Naive thymus-derived CD4-positive, alpha-beta T cell (primary cell): Measurements from ENCODE around the gene NDUFS2. TPM values are rescaled to one million over a fixed set of nuclear protein-coding genes. Genes with fewer than 3 reads are reported as not detected.
A peak's percentile ranks its signal among the peaks of the same experiment; 100 is the strongest.

Experiments used
- ATAC-seq: fragments of 150-1000 bp; cut with Tn5 transposase; 2 replicates; pipeline ENCODE4 v1.10.0; 2021; ENCODE audit warnings: mild to moderate bottlenecking, moderate library complexity
- CTCF ChIA-PET: fragments of 350-600 bp; sonication (Branson Sonifier 250); formaldehyde crosslinking; loops from one replicate; lab custom pipeline; 2021; ENCODE audit warnings: antibody characterized with exemption; lab: Charles Lee
- POLR2A ChIA-PET: fragments of 350-600 bp; sonication (Branson Sonifier 250); formaldehyde crosslinking; loops from one replicate; lab custom pipeline; 2021; ENCODE audit warnings: antibody characterized with exemption, inconsistent platforms; lab: Charles Lee
- DNase-seq, 9 donors: peaks; one replicate each; pipeline versions ENCODE4 v3.0.0 to v3.0.0-alpha.2; 2020 to 2022; ENCODE audit warnings: mixed read lengths in 1 of 9
- H3K27ac ChIP-seq: one replicate; pipeline ENCODE4 v1.7.0; 2013; ENCODE audit warnings: mild to moderate bottlenecking, low read depth, low read length, moderate library complexity
- H3K27me3 ChIP-seq, 2 donors: one replicate each; pipeline ENCODE4 v1.7.0; 2013; ENCODE audit warnings: low read length in 2 of 2, mild to moderate bottlenecking in 2 of 2, moderate library complexity in 2 of 2; ENCODE audit not compliant: control insufficient read depth in 2 of 2, insufficient read depth in 2 of 2
- H3K36me3 ChIP-seq, 3 experiments: 1 replicate in 2 of 3; 2 replicates in 1 of 3; pipeline ENCODE4 v1.7.0; 2013; ENCODE audit warnings: low read length in 3 of 3, mild to moderate bottlenecking in 3 of 3, moderate library complexity in 1 of 3; ENCODE audit not compliant: insufficient read depth in 3 of 3, control insufficient read depth in 2 of 3
- H3K4me1 ChIP-seq, 2 donors: one replicate each; pipeline ENCODE4 v1.7.0; 2013; ENCODE audit warnings: low read length in 2 of 2, mild to moderate bottlenecking in 2 of 2, moderate library complexity in 1 of 2; ENCODE audit not compliant: control insufficient read depth in 2 of 2, insufficient read depth in 2 of 2
- H3K4me3 ChIP-seq: 2 replicates; pipeline ENCODE4 v1.7.0; 2013; ENCODE audit warnings: mild to moderate bottlenecking, low read length
- H3K9me3 ChIP-seq, 3 experiments: 1 replicate in 2 of 3; 2 replicates in 1 of 3; pipeline ENCODE4 v1.7.0; 2013; ENCODE audit warnings: low read length in 3 of 3; ENCODE audit not compliant: control insufficient read depth in 2 of 3
- H3K27ac Mint-ChIP-seq, 9 donors: one replicate each; pipeline ENCODE4 v1.8.0; 2020 to 2022; ENCODE audit warnings: mixed read lengths in 9 of 9, mild to moderate bottlenecking in 8 of 9, moderate library complexity in 5 of 9, inconsistent platforms in 2 of 9
- H3K27me3 Mint-ChIP-seq, 5 donors: one replicate each; pipeline ENCODE4 v1.8.0; 2021 to 2022; ENCODE audit warnings: mixed read lengths in 5 of 5, mild to moderate bottlenecking in 1 of 5
- H3K36me3 Mint-ChIP-seq, 5 donors: one replicate each; pipeline ENCODE4 v1.8.0; 2020 to 2022; ENCODE audit warnings: mixed read lengths in 5 of 5, mild to moderate bottlenecking in 3 of 5, inconsistent platforms in 1 of 5
- H3K4me1 Mint-ChIP-seq, 7 donors: one replicate each; pipeline ENCODE4 v1.8.0; 2020 to 2022; ENCODE audit warnings: mixed read lengths in 7 of 7, mild to moderate bottlenecking in 3 of 7, inconsistent platforms in 1 of 7
- H3K4me3 Mint-ChIP-seq, 10 donors: one replicate each; pipeline ENCODE4 v1.8.0; 2020 to 2022; ENCODE audit warnings: mild to moderate bottlenecking in 10 of 10, mixed read lengths in 10 of 10, moderate library complexity in 6 of 10, inconsistent platforms in 2 of 10
- H3K9me3 Mint-ChIP-seq, 11 donors: one replicate each; pipeline ENCODE4 v1.8.0; 2020 to 2022; ENCODE audit warnings: mixed read lengths in 11 of 11, mild to moderate bottlenecking in 4 of 11, inconsistent platforms in 1 of 11, moderate library complexity in 1 of 11
- intact Hi-C, 2 donors: fragments of 100-400 bp; cut with micrococcal nuclease; formaldehyde crosslinking; loops; one replicate each; pipeline ENCODE4 v1.15.1; 2023
- polyA plus RNA-seq, 2 donors: library from polyadenylated mRNA; unstranded; fragments of 300-500 nt; fragmentation: Illumina TruSeq; gene quantifications; one replicate each; pipeline ENCODE4 v1.2.3, GENCODE V29; 2021
- total RNA-seq, 6 experiments: library from RNA in 5 of 6; stranded (reverse) in 5 of 6; gene quantifications; 1 replicate in 5 of 6; 2 replicates in 1 of 6; pipeline ENCODE4 v1.2.3 and lab custom pipeline; 2021 to 2026

Gene NDUFS2
- total and polyA plus RNA-seq, 7 experiments from 2014 or later: 64.1 to 131 (median 94.6) TPM

- ChIA-PET POLR2A (interaction anchor here (1.4 to 29.1 kb wide), 7 partner anchors 15 to 36 kb away, joined by 3 to 508 read pairs (median 11); partner anchors contain the start of genes ADAMTS4, APOA2, FCER1G and NDUFS2), CTCF (interaction anchor here (0.6 to 1.4 kb wide), 3 partner anchors 17 to 38 kb away, joined by 3 to 4 read pairs (median 3); partner anchors contain the start of gene TOMM40L)
- H3K9me3 Mint-ChIP-seq: peaks cover 0 to 2% (median 0%) of the 10 kb centered on the region in 11 donors
- Histone ChIP-seq H3K27ac (peak overlapping the region; percentile 65), H3K4me1 (peaks cover 58 to 64% of the 10 kb centered on the region in 2 donors), H3K9me3 (no peaks in the 10 kb centered on the region), H3K36me3 (no peaks in the 10 kb centered on the region), H3K27me3 (no peaks in the 10 kb centered on the region), H3K4me3 (no peak overlapping the region)
- ATAC-seq (no peak), DNase-seq (no peak)
- peaks cover 0 to 10% (median 0%) of the 10 kb centered on the region in 5 donors for H3K36me3 Mint-ChIP-seq
- intact Hi-C loops: no loop called here
- H3K4me1 Mint-ChIP-seq: peaks cover 55 to 80% (median 68%) of the 10 kb centered on the region in 7 donors
- peak overlapping the region; percentile 18 to 89 (median 47) for H3K4me3 Mint-ChIP-seq
- no peaks in the 10 kb centered on the region for H3K27me3 Mint-ChIP-seq
- H3K27ac Mint-ChIP-seq: peak overlapping the region; percentile 92 to 99 (median 97)
These were observed 14.9 kb upstream of the NDUFS2 start for GRCh38 chr1:161187311-161187710.

- intact Hi-C loops: no loop called here
- ChIA-PET POLR2A (interaction anchor here (0.6 to 29.1 kb wide), 9 partner anchors 8 to 549 kb away, joined by 3 to 508 read pairs (median 4); partner anchors contain the start of genes ADAMTS4, APOA2, B4GALT3 and FCER1G), CTCF (interaction anchor here (0.6 to 1.3 kb wide), 3 partner anchors 16 to 102 kb away, joined by 3 to 4 read pairs (median 3); partner anchors contain the start of gene PPOX)
- Histone ChIP-seq H3K4me3 (no peak overlapping the region), H3K4me1 (peaks cover 58 to 60% of the 10 kb centered on the region in 2 donors), H3K27ac (no peak overlapping the region), H3K36me3 (no peaks in the 10 kb centered on the region), H3K27me3 (no peaks in the 10 kb centered on the region), H3K9me3 (no peaks in the 10 kb centered on the region)
- peaks cover 57 to 79% (median 66%) of the 10 kb centered on the region in 7 donors for H3K4me1 Mint-ChIP-seq
- no peaks in the 10 kb centered on the region for H3K27me3 Mint-ChIP-seq
- H3K36me3 Mint-ChIP-seq: peaks cover 0 to 10% (median 0%) of the 10 kb centered on the region in 5 donors
- H3K4me3 Mint-ChIP-seq: peak overlapping the region in 7 of 10 donors; percentile 23 to 52 (median 43)
- H3K27ac Mint-ChIP-seq: peak overlapping the region; percentile 45 to 99 (median 77)
- DNase-seq (no peak), ATAC-seq (no peak)
- peaks cover 0 to 2% (median 0%) of the 10 kb centered on the region in 11 donors for H3K9me3 Mint-ChIP-seq
These were observed 13.8 kb upstream of the NDUFS2 start for GRCh38 chr1:161188381-161188780.

- no peak for ATAC-seq
- H3K4me1 Mint-ChIP-seq: peaks cover 53 to 73% (median 61%) of the 10 kb centered on the region in 7 donors
- H3K36me3 Mint-ChIP-seq: peaks cover 0 to 10% (median 0%) of the 10 kb centered on the region in 5 donors
- H3K27me3 Mint-ChIP-seq: no peaks in the 10 kb centered on the region
- intact Hi-C loops: no loop called here
- no peak for DNase-seq
- peaks cover 0 to 2% (median 0%) of the 10 kb centered on the region in 11 donors for H3K9me3 Mint-ChIP-seq
- peak overlapping the region in 1 of 10 donors; percentile 29 for H3K4me3 Mint-ChIP-seq
- H3K4me1 ChIP-seq: peaks cover 53 to 58% of the 10 kb centered on the region in 2 donors
- CTCF ChIA-PET: interaction anchor here (1.3 kb wide), 1 partner anchor 23 kb away, joined by 3 read pairs; the partner anchor contains the start of gene PPOX
- POLR2A ChIA-PET: interaction anchor here (1.1 to 29.1 kb wide), 4 partner anchors 14 to 34 kb away, joined by 3 to 508 read pairs (median 89); partner anchors contain the start of genes ADAMTS4, APOA2, FCER1G and NDUFS2
- H3K27ac ChIP-seq: no peak overlapping the region
- H3K4me3 ChIP-seq: no peak overlapping the region
- no peaks in the 10 kb centered on the region for H3K9me3 ChIP-seq
- no peaks in the 10 kb centered on the region for H3K36me3 ChIP-seq
- H3K27ac Mint-ChIP-seq: peak overlapping the region; percentile 25 to 99 (median 72)
- no peaks in the 10 kb centered on the region for H3K27me3 ChIP-seq
These were observed 13.1 kb upstream of the NDUFS2 start for GRCh38 chr1:161189036-161189435.

GRCh38 chr1:161190962-161191521 lies 11.1 kb upstream of the NDUFS2 start:
- POLR2A ChIA-PET: interaction anchor here (0.6 to 29.1 kb wide), 13 partner anchors 10 to 128 kb away, joined by 3 to 508 read pairs (median 4); partner anchors contain the start of genes ADAMTS4, APOA2, B4GALT3 and FCER1G
- ATAC-seq (no peak), DNase-seq (no peak)
- H3K27ac Mint-ChIP-seq: peak overlapping the region in 3 of 9 donors; percentile 70 to 85 (median 78)
- Histone ChIP-seq H3K4me1 (peaks cover 51 to 68% of the 10 kb centered on the region in 2 donors), H3K9me3 (no peaks in the 10 kb centered on the region), H3K4me3 (no peak overlapping the region), H3K27me3 (no peaks in the 10 kb centered on the region), H3K36me3 (no peaks in the 10 kb centered on the region), H3K27ac (no peak overlapping the region)
- CTCF ChIA-PET: interaction anchor here (0.8 to 5.3 kb wide), 18 partner anchors 10 to 193 kb away, joined by 3 to 76 read pairs (median 12); partner anchors contain the start of genes B4GALT3, NDUFS2, PPOX and TOMM40L
- intact Hi-C loops: no loop called here
- no peak overlapping the region for H3K4me3 Mint-ChIP-seq
- H3K4me1 Mint-ChIP-seq: peaks cover 47 to 71% (median 54%) of the 10 kb centered on the region in 7 donors
- no peaks in the 10 kb centered on the region for H3K27me3 Mint-ChIP-seq
- H3K9me3 Mint-ChIP-seq: peaks cover 0 to 2% (median 0%) of the 10 kb centered on the region in 11 donors
- peaks cover 0 to 7% (median 0%) of the 10 kb centered on the region in 5 donors for H3K36me3 Mint-ChIP-seq

GRCh38 chr1:161191971-161192370 lies 10.2 kb upstream of the NDUFS2 start:
- no peak for DNase-seq
- Mint-ChIP-seq H3K4me3 (no peak overlapping the region), H3K4me1 (peaks cover 38 to 68% (median 48%) of the 10 kb centered on the region in 7 donors), H3K36me3 (peaks cover 0 to 6% (median 0%) of the 10 kb centered on the region in 5 donors), H3K27me3 (no peaks in the 10 kb centered on the region), H3K9me3 (peaks cover 0 to 1% (median 0%) of the 10 kb centered on the region in 11 donors), H3K27ac (peak overlapping the region in 4 of 9 donors; percentile 71 to 93 (median 78))
- POLR2A ChIA-PET: interaction anchor here (1.0 to 29.1 kb wide), 10 partner anchors 11 to 146 kb away, joined by 3 to 508 read pairs (median 15); partner anchors contain the start of genes ADAMTS4, APOA2, B4GALT3 and FCER1G
- CTCF ChIA-PET: interaction anchor here (0.6 to 5.3 kb wide), 22 partner anchors 10 to 192 kb away, joined by 3 to 76 read pairs (median 4); partner anchors contain the start of genes B4GALT3, NDUFS2, PPOX and TOMM40L
- intact Hi-C loops: loop anchor here (1.0 to 2.0 kb wide), 8 partner anchors 10 to 190 kb away; partner anchors contain the start of genes NDUFS2 (in 2 of the 2) and B4GALT3 (in 1 of the 2)
- H3K4me3 ChIP-seq: no peak overlapping the region
- H3K36me3 ChIP-seq: no peaks in the 10 kb centered on the region
- no peak for ATAC-seq
- no peak overlapping the region for H3K27ac ChIP-seq
- peaks cover 42 to 61% of the 10 kb centered on the region in 2 donors for H3K4me1 ChIP-seq
- no peaks in the 10 kb centered on the region for H3K9me3 ChIP-seq
- no peaks in the 10 kb centered on the region for H3K27me3 ChIP-seq
